GM21619 (cell line): ENCODE results near the gene B4GALT4.
"Not testable (repeated sequence)": the region's sequence is repeated elsewhere in the genome, so short reads cannot be mapped to it uniquely, and the experiment has no call there.

Experiments used
- ATAC-seq: cut with Tn5 transposase; IDR thresholded peaks from one replicate; pipeline ENCODE4 v1.9.1; 2021; ENCODE audit not compliant: unreplicated experiment

The B4GALT4 gene, protein sequence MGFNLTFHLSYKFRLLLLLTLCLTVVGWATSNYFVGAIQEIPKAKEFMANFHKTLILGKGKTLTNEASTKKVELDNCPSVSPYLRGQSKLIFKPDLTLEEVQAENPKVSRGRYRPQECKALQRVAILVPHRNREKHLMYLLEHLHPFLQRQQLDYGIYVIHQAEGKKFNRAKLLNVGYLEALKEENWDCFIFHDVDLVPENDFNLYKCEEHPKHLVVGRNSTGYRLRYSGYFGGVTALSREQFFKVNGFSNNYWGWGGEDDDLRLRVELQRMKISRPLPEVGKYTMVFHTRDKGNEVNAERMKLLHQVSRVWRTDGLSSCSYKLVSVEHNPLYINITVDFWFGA

DNA sequence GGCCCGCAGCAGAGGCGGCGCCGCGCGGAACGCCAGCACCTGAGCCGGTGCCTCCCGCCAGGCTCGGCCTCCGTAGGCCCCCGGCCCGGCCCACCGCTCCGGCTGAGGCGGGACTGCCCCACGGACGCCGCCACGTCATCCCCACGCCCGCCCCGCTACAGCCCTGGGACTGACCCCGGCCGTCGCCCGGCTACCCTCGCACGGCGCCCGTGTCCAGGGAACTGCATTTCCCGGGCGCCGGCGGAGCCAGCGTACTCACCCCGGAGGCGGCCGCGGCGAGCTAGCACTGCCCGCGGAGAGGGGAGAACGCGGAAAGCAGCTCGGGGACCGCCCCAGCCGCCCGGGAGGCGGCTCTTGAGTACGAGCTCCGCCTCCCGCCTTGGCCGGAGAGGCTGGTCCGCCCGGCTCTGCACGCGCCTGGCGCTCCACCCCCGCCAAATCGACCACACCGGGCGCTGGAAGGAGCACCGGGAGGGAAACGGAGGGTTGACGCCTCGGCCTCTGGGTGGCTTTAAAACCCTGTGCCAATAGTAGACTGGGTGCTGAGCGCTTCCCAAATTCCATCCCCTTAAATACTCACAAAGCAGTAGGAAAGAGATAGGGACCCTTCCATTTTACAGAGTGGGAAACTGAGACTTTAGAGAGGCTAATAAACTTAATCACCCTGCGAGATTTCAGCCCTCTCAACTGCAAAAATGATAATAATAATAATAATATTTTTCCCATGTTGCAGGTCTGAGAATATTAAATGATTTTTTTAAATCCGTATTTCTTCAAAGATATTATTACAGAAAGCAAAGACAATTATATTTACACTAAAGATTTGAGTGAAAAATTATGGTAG lies at the start of gene B4GALT4:
B4GALT4 (minus strand) TSS at position 288 of the 844 bp plus-strand sequence. CDS start 10,779 bp downstream, outside the sequence.
- ATAC-seq, result peak; percentile 84

- ATAC-seq, result no peak
Observed at GRCh38 chr3:119289404-119289770, 48.7 kb upstream of the B4GALT4 start.

GRCh38 chr3:119288669-119289403 lies 48.2 kb upstream of the B4GALT4 start:
- no peak for ATAC-seq

DNA sequence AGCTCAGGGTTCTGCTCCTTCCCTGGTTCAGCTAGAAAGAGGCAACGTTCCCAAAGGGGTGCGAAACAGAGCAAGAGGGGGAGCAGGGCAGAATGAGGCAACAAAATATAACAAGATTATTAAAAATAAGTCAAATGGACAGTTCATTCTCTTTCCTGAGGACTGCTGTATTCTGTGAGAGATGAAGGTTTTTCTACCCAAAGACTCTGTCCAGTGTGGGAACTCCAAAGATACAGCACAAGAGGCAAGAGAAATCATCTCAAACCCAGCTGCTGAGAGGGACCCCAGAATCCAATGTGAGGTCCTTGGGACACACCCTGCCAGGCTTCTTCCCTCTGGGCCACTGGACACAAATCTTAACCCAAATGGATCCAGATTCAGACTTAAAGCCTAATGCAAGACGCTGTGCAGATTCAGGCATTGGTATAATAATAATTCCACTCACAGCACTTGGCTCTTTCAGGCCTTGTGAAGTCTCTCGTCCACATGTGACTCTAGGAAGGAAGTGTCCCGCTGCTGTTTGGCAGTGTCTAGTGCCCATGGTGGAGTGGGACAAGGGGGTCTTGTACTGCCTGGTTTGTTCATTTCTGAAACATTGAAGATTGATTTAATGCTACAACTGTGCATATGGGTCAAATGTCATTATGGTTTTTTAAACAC lies 39.0 kb upstream of the B4GALT4 start:
- ATAC-seq, result no peak

- no peak for ATAC-seq
Observed at GRCh38 chr3:119279101-119279554, 38.5 kb upstream of the B4GALT4 start.

GRCh38 chr3:119276680-119277079 lies 36.0 kb upstream of the B4GALT4 start:
- ATAC-seq, result no peak

DNA sequence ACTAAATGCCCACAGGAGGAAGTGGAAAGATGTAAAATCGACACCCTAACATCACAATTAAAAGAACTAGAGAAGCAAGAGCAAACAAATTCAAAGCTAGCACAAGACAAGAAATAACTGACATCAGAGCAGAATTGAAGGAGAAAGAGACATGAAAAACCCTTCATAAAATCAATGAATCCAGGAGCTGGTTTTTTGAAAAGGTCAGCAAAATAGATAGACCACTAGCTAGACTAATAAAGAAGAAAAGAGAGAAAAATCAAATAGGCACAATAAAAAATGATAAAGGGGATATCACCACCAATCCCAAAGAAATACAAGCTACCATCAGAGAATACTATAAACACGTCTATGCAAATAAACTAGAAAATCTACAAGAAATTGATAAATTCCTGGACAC lies 29.5 kb upstream of the B4GALT4 start:
- ATAC-seq, result not testable (repeated sequence)

DNA sequence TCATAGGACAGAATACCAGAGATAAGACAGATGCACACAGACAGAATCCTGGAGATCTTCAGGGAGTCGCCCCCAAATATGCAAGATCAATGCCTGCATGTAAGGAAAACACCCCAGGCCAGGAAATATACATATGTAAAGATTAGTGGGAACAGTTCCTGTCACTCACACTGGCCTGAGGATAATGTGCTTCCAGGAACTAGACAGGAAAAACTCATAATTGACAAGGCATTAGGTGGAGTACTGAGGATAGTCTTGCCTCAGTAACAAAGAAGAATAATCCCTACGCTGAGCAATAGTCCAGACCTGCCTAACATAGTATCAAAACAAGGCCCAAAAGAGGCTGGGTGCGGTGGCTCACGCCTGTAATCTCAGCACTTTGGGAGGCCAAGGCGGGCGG lies 20.4 kb upstream of the B4GALT4 start:
- ATAC-seq, result no peak

DNA sequence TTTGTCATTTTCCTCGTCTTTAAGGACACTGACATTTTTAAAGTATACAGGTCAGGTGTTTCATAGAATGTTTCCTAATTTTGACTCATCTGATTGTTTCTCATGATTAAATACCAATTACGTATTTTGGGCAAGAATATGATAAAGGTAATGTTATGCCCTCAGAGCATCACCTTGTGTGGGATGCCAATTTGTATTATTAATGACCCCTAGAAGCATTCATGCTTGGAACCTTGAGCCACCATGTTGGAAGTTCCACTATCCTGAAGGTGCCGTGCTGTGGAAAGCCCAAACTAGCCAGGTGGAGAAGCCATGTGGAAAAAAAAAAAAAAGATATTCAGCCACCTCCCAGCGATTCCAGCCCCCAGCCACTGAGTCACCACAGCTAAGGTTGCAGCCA lies 19.1 kb upstream of the B4GALT4 start:
- no peak for ATAC-seq

DNA sequence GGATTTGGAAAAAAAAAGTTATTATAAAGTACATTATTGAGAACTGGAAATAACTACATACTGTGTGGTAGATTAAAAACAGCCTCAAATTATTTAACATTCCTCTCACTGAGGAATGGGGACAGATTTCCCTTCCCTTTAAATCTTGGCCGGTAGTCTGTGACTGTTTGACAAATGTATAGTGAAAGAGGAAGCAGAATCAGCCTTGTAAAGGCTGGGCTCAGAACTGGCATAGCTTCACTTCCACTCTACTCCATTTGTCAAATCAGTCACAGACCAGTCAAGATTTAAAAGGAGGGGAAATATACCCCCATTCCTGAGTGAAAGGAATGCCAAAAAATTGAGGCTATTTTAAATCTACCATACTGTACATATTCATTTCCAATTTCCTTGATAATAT lies 18.2 kb upstream of the B4GALT4 start:
- ATAC-seq, result peak; percentile 88

DNA sequence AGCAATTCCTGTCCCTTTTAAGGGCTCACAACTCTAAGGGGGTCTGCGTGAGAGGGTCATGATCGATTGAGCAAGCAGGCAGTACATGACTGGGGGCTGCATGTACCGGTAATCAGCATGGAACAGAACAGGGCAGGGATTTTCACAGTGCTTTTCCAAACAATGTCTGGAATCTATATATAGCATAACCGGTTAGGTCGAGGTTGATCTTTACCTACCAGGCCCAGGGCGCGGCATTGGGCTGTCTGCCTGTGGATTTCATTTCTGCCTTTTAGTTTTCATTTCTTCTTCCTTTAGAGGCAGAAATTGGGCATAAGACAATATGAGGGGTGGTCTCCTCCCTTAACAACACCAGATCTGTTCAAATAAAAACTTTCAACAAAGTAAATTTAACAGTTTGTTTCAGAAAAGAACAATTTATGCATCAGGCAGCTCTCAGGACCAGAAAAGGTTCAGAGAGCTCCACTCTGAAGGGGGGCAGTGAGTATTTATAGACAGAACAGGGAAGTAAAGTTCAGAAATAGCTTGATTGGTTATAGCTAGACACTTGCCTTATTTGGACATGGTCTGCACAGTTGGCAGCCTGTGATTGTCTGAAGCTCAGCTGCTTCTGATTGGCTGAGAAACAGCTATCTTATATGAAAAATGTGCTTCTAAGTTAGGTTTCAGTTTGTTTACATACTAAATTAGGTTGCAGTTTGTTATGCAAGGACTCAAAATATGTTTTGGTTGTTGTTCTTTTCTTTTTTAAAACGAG lies 17.2 kb upstream of the B4GALT4 start:
- ATAC-seq, result peak; percentile 75

DNA sequence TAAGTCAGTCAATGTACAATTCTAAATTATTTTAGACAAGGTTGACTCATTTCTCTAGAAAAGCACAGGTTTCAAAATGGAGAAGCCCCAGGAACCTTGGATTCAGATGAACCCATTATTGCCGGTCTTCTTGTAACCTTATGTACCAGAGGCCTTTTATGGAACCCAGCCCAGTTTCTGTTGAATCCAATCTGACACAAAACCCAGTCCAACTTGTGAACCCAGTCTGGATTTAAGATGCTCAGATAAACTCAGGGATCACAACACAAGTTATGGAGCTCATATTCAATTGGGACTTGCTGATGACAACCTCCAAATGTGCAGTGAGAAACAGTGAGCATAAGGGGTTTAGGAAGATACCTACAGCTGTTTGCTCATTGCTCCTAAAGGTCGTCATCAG lies 16.4 kb upstream of the B4GALT4 start:
- ATAC-seq, result no peak

DNA sequence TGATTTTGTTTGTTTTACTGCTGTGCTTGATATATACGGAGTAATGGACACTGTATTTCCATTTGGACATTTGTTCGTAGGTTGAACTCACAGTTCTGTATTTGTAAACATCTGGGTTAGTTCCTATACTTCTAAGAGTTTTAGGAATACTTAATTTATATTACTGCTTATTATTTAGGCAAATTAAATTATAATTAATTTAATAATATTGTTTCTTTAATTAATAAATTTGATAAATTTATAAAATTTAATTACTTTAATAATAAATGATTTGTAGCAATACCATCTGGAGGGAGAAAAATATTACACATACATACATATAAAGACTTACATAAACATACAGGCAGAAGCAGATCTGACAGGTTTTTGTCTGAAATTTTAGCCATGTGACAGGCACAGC lies 14.5 kb upstream of the B4GALT4 start:
- no peak for ATAC-seq

- ATAC-seq, result no peak
Observed at GRCh38 chr3:119245778-119246177, 5.1 kb upstream of the B4GALT4 start.

GRCh38 chr3:119243712-119244111 lies 3.0 kb upstream of the B4GALT4 start:
- no peak for ATAC-seq

DNA sequence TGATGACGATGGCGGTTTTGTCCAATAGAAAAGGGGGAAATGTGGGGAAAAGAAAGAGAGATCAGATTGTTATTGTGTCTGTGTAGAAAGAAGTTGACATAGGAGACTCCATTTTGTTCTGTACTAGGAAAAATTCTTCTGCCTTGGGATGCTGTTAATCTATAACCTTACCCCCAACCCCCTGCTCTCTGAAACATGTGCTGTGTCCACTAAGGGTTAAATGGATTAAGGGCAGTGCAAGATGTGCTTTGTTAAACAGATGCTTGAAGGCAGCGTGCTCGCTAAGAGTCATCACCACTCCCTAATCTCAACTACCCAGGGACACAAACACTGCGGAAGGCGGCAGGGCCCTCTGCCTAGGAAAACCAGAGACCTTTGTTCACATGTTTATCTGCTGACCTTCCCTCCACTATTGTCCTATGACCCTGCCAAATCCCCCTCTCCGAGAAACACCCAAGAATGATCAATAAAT lies 2.4 kb upstream of the B4GALT4 start:
- ATAC-seq, result not testable (repeated sequence)

DNA sequence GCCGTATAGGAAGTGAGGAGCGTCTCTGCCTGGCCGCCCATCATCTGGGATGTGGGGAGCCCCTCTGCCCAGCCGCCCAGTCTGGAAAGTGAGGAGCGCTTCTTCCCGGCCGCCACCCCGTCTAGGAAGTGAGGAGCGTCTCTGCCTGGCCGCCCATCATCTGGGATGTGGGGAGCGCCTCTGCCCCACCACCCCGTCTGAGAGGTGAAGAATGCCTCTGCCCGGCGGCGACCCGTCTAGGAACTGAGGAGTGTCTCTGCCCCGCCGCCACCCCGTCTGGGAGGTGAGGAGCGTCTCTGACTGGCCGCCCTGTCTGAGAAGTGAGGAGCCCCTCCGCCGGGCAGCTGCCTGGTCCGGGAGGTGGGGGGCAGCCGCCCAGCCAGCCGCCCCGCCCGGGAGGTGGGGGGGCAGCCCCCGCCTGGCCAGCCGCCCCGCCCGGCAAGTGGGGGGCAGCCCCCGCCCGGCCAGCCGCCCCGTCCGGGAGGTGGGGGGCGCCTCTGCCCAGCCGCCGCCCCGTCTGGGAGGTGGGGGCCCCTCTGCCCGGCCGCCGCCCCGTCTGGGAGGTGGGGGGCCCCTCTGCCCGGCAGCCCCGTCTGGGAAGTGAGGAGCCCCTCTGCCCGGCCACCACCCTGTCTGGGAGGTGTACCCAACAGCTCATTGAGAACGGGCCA lies 1.8 kb upstream of the B4GALT4 start:
- not testable (repeated sequence) for ATAC-seq

GRCh38 chr3:119240101-119240590 lies 532 bp downstream of the B4GALT4 start:
- ATAC-seq, result peak; percentile 1

- ATAC-seq, result no peak
Observed at GRCh38 chr3:119239206-119239820, 1.4 kb downstream of the B4GALT4 start.
